ENCODE measurements around the gene NALCN. TPM values are rescaled to one million over a fixed set of nuclear protein-coding genes. Genes with fewer than 3 reads are reported as not detected.

NALCN gene
- 63.0 TPM for total RNA-seq

GRCh38 chr13:101416181-101417042 is at the start of gene NALCN:
TSS of gene NALCN (minus strand) at chr13:101416508. CDS start at chr13:101399126, 17,382 bp downstream.

GRCh38 chr13:101452519-101453485 is 36.5 kb upstream of the NALCN start, which contains the start of gene ITGBL1:
TSS of gene ITGBL1 (plus strand) at chr13:101452675. CDS start at chr13:101452834, 159 bp downstream.

Other genes with a start within 250 kb of the NALCN start
- 1.4 TPM for gene ITGBL1, start 36.2 kb upstream of the NALCN start, total RNA-seq